ENCODE measurements around the gene SMPDL3B. TPM values are rescaled to one million over a fixed set of nuclear protein-coding genes. Genes with fewer than 3 reads are reported as not detected.

The SMPDL3B gene
- total and polyA plus RNA-seq, 5 experiments from 2014 or later, result 0.16 TPM; not detected in 4

DNA sequence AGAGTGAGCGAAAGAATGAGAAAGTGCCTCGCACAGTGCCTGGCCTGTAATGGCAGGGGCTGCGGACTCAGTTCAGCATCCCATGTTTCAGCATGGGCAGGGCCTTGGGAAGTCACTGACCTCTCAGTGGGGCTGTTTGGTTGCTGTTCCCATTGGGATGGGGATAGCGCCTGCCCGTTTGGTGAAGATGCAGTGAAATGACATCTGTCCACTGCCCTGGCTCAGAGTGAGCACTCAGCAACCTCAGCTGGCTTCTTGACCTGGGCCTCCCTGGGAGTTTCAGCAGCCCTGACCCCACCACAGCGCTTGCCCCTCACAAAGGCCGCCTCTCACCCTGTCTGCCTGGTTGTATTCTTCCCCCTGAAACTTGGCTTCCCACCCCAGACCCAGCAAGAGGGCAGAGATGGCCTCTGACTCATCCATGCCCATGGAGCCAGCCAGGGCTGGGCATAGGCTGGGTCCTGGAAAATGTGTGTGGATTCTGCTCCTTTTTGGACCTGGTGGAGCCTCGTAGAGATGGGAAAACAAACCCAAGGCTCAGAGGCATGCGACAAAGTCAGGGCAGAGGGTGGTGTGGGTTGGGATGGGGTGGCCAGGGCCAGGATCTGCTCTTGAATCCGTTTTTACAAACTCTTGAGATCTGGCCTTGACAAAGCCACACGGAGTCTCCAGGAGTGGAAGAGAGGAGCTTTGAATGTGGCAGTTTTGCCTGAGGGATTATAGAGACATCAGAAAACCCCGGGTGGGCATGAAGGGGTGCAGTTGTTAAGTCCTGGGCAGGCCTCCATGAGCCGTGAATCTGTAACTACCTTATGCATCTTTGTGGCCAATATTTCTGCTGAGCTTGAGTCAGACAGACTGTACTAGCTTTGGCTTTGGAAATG, 26.2 kb downstream of the SMPDL3B start:
- Mint-ChIP-seq H3K27me3 (no peaks in the 10 kb centered on the region), H3K9me3 (no peaks in the 10 kb centered on the region), H3K36me3 (peaks cover 0 to 31% (median 0%) of the 10 kb centered on the region in 3 donors), H3K4me1 (peaks cover 14 to 39% (median 21%) of the 10 kb centered on the region in 4 donors), H3K27ac (peak overlapping the region; percentile 58 to 93 (median 88)), H3K4me3 (peak overlapping the region; percentile 79 to 90 (median 87))
- ATAC-seq (no peak), DNase-seq (no peak)
- POLR2A ChIA-PET, result interaction anchor here (0.5 to 4.0 kb wide), 10 partner anchors 8 to 131 kb away, joined by 3 to 20 read pairs (median 4); partner anchors contain the start of genes EYA3 and PPP1R8

DNA sequence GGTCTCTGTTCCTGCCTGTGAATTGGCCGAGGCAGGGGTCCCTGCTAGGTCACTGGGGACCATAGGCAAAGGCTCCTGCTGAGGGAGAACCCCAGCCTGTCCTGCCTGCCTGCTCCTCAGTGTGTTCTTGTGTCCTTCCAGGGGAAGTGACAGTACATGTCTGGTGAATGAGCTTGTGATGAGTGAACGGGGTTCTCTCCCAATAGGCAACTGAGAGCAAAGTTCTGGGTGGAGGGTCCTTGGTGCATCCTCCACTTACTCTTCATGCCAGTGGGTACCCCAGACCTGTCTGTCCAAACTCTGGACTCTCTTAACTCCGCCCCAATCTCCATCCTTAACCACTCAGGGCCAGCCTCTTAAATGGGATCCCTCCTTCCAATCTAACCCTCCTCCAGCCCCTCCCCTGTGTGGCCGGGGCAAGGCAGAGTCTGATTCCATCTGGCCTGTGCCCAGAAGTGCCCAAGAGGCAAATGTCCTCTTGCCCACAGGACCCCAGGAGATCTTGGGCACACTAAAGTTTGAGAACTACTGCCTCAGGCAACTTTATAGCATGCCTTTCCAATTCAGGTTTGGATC, 26.9 kb downstream of the SMPDL3B start:
- DNase-seq, result no peak
- Mint-ChIP-seq H3K4me1 (peaks cover 14 to 39% (median 21%) of the 10 kb centered on the region in 4 donors), H3K4me3 (peak overlapping the region; percentile 79 to 90 (median 87)), H3K27me3 (no peaks in the 10 kb centered on the region), H3K36me3 (peaks cover 0 to 36% (median 0%) of the 10 kb centered on the region in 3 donors), H3K9me3 (no peaks in the 10 kb centered on the region), H3K27ac (peak overlapping the region; percentile 58 to 93 (median 88))
- no peak for ATAC-seq
- POLR2A ChIA-PET, result interaction anchor here (0.5 to 1.0 kb wide), 3 partner anchors 13 to 50 kb away, joined by 3 to 4 read pairs (median 4); no protein-coding TSS in a partner anchor

DNA sequence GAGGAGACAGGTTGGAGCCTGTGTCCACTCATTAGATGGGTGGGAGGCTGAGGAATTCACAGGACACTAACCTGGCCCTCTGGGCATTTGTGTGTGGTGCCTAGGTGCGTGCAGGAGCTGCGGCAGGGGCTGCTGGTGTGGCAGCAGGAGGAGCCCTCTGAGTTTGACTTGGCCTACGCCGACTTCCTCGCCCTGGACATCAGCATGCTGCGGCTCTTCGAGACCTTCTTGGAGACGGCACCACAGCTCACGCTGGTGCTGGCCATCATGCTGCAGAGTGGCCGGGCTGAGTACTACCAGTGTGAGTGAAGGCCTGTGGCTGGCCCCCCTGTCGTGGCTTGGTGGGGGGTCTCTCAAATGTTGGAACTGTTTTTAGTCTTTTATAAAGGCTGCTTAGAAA, 28.6 kb downstream of the SMPDL3B start:
- H3K4me3 Mint-ChIP-seq, result peak overlapping the region in 1 of 10 donors; percentile 16
- POLR2A ChIA-PET, result interaction anchor here (0.6 to 0.8 kb wide), 2 partner anchors 10 to 33 kb away, joined by 4 to 8 read pairs; no protein-coding TSS in a partner anchor
- DNase-seq, result no peak

DNA sequence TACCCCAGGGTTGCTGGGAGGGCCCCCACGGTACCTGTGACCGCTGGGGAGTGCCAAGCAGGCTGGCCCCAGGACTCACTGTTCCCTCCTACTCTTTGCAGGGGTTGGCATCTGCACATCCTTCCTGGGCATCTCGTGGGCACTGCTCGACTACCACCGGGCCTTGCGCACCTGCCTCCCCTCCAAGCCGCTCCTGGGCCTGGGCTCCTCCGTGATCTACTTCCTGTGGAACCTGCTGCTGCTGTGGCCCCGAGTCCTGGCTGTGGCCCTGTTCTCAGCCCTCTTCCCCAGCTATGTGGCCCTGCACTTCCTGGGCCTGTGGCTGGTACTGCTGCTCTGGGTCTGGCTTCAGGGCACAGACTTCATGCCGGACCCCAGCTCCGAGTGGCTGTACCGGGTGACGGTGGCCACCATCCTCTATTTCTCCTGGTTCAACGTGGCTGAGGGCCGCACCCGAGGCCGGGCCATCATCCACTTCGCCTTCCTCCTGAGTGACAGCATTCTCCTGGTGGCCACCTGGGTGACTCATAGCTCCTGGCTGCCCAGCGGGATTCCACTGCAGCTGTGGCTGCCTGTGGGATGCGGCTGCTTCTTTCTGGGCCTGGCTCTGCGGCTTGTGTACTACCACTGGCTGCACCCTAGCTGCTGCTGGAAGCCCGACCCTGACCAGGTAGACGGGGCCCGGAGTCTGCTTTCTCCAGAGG, 31.8 kb downstream of the SMPDL3B start:
- no peak overlapping the region for H3K4me3 Mint-ChIP-seq
- DNase-seq (no peak), ATAC-seq (no peak)
- peaks cover 6 to 26% (median 17%) of the 10 kb centered on the region in 4 donors for H3K4me1 Mint-ChIP-seq
- no peaks in the 10 kb centered on the region for H3K27me3 Mint-ChIP-seq
- no peaks in the 10 kb centered on the region for H3K9me3 Mint-ChIP-seq
- peak overlapping the region in 3 of 10 donors; percentile 19 to 59 (median 52) for H3K27ac Mint-ChIP-seq
- peaks cover 0 to 59% (median 0%) of the 10 kb centered on the region in 3 donors for H3K36me3 Mint-ChIP-seq
- POLR2A ChIA-PET, result interaction anchor here (1.2 kb wide), 1 partner anchor 9 kb away, joined by 4 read pairs; no protein-coding TSS in a partner anchor

More for the DNA sequence above, 28.6 kb downstream of the SMPDL3B start:
- Mint-ChIP-seq H3K4me1 (peaks cover 17 to 35% (median 22%) of the 10 kb centered on the region in 4 donors), H3K9me3 (no peaks in the 10 kb centered on the region), H3K27me3 (no peaks in the 10 kb centered on the region), H3K36me3 (peaks cover 0 to 52% (median 0%) of the 10 kb centered on the region in 3 donors), H3K27ac (peak overlapping the region in 4 of 10 donors; percentile 4 to 55 (median 24))
- no peak for ATAC-seq

DNA sequence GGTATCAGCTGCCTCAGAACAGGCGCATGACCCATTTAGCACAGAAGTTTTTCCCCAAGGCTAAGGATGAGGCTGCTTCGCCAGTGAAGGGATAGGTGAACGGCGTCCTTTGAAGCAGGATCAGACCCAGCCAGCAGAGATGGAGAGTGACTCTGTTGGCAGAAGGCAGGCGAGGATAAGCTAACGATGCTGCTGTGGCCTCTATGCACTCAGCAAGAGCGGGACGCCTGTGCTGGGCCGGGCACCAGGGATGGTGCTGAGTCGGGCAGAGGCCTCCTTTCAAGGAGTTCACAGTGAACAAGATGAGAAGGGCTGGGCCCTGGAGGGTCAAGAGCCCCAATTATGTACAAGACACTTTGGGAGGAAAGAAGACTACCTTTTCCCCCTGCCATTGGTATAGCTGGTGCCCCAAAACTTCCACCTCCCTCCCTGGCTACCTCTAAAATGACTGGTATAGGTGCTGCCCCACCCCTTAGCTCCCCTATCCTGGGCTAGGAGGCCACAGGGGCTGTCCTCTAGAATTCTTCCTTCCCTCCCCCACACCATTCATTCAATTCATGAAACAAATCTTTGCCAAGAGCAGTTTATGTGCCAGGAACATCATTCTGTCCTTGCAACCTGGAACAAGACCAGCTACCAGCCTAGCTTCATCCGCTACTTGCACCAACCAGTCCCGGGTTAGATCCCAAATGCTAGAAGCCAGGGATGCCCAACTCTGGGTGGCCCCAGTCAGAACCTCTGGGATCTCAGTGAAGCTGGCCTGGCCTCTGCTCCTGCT, 32.5 kb downstream of the SMPDL3B start:
- Mint-ChIP-seq H3K4me1 (peaks cover 0 to 18% (median 12%) of the 10 kb centered on the region in 4 donors), H3K9me3 (no peaks in the 10 kb centered on the region), H3K27ac (peak overlapping the region in 7 of 10 donors; percentile 1 to 58 (median 35)), H3K4me3 (no peak overlapping the region), H3K36me3 (peaks cover 0 to 59% (median 0%) of the 10 kb centered on the region in 3 donors), H3K27me3 (no peaks in the 10 kb centered on the region)
- ATAC-seq, result no peak
- no peak for DNase-seq
- POLR2A ChIA-PET, result interaction anchor here (1.2 kb wide), 1 partner anchor 10 kb away, joined by 4 read pairs; no protein-coding TSS in a partner anchor

DNA sequence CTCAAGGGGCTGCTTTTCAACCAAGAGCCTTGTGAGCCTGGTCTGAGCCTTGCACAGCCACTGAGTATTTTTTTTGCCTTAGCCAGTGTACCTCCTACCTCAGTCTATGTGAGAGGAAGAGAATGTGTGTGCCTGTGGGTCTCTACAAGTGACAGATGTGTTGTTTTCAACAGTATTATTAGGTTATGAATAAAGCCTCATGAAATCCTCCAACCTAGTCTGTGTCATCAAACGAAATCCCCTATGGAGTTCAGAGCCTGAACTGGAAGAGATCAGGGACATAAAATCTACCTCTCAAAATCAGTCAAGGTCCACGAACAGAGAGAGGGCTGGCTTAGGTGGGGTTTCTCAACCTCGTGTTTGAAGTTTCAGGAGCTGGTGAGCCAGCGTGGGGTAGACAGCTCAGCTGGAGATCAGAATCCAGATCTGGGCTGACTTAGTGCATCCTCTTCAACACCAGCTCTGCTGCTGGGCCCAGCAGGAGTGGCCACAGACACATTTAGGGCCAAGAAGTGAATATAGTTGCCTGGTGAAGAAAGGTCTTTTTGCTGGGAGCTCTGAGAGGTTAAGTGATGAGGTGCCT, 33.2 kb downstream of the SMPDL3B start:
- Mint-ChIP-seq H3K27me3 (no peaks in the 10 kb centered on the region), H3K27ac (peak overlapping the region; percentile 21 to 77 (median 64)), H3K36me3 (peaks cover 0 to 58% (median 0%) of the 10 kb centered on the region in 3 donors), H3K4me3 (no peak overlapping the region), H3K4me1 (peaks cover 0 to 14% (median 11%) of the 10 kb centered on the region in 4 donors), H3K9me3 (no peaks in the 10 kb centered on the region)
- DNase-seq (no peak), ATAC-seq (no peak)
- POLR2A ChIA-PET, result no interaction called here

DNA sequence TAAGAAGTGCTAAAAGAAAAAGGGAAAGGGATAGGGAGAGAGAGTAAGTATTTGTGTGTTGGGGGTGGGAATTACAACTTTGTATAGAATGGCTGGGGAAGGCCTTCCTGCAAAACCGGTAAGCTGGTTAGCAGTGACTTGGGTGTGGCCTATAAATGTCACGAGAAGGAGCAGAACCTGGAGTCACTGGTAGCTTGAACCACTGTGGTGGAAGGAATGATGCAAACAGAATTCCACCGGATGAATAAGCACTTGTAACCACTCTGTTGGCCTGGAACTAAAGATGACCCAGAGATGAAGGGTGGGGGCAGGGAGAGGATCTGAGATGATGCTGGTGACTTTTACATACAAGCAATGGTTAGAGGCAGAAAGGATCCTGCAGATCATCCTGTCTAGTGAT, 33.9 kb downstream of the SMPDL3B start:
- Mint-ChIP-seq H3K4me1 (peaks cover 0 to 13% (median 11%) of the 10 kb centered on the region in 4 donors), H3K9me3 (no peaks in the 10 kb centered on the region), H3K36me3 (peaks cover 0 to 59% (median 2%) of the 10 kb centered on the region in 3 donors), H3K27ac (peak overlapping the region in 8 of 10 donors; percentile 21 to 77 (median 60)), H3K27me3 (no peaks in the 10 kb centered on the region), H3K4me3 (peak overlapping the region in 1 of 10 donors; percentile 26)
- DNase-seq (no peak), ATAC-seq (no peak)
- POLR2A ChIA-PET, result interaction anchor here (1.1 kb wide), 1 partner anchor 8 kb away, joined by 3 read pairs; no protein-coding TSS in a partner anchor

DNA sequence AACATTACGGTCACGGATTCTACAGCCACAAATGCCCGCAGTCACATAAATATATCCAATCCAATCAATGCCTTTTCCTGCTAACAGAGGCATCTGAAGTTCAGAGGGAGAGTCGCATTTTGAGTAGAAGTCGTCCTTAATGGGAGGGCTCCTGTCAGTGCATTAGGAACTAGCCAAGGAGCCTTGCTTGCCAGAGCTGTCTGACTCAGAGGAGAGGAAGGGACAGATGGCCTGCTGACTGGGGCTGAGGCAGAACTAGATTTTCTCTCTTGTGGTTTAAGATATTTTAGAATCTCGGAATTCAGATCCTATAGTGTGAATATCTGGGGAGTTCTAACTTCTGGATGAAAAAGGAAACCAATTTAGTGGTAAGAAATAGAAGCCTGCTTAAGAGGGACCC, 35.6 kb downstream of the SMPDL3B start:
- Mint-ChIP-seq H3K27ac (peak overlapping the region in 7 of 10 donors; percentile 12 to 53 (median 40)), H3K4me1 (peaks cover 0 to 13% (median 9%) of the 10 kb centered on the region in 4 donors), H3K4me3 (no peak overlapping the region), H3K27me3 (no peaks in the 10 kb centered on the region), H3K9me3 (no peaks in the 10 kb centered on the region), H3K36me3 (peaks cover 0 to 51% (median 2%) of the 10 kb centered on the region in 3 donors)
- POLR2A ChIA-PET, result interaction anchor here (0.6 kb wide), 1 partner anchor 38 kb away, joined by 5 read pairs; no protein-coding TSS in a partner anchor
- ATAC-seq (no peak), DNase-seq (no peak)

DNA sequence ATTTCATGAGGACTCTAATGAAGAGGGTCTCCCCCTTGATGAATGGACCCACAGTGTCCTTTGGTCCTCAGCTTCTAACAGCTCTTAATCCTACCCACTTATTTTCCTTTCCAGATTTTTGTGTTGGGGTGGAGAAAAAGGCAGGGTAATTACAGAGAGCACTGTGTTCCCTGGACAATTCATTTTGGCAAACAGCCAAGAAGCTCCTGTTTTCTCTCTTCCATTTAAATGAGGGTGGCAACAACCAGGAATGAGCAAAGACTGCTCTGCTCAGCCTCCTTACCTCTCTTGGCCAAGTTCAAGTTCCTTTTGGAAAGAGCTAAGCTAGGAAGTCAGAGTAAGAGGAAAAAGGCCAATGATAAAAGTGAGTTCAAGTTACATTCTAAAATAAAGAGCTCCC, 36.9 kb downstream of the SMPDL3B start:
- H3K9me3 Mint-ChIP-seq, result no peaks in the 10 kb centered on the region
- peaks cover 0 to 48% (median 2%) of the 10 kb centered on the region in 3 donors for H3K36me3 Mint-ChIP-seq
- ATAC-seq, result no peak
- POLR2A ChIA-PET, result interaction anchor here (0.7 to 1.0 kb wide), 2 partner anchors 73 to 890 kb away, joined by 3 to 5 read pairs; no protein-coding TSS in a partner anchor
- H3K27me3 Mint-ChIP-seq, result no peaks in the 10 kb centered on the region
- peak overlapping the region in 2 of 10 donors; percentile 12 to 43 for H3K27ac Mint-ChIP-seq
- peaks cover 0 to 13% (median 9%) of the 10 kb centered on the region in 4 donors for H3K4me1 Mint-ChIP-seq
- DNase-seq, result no peak
- H3K4me3 Mint-ChIP-seq, result no peak overlapping the region

DNA sequence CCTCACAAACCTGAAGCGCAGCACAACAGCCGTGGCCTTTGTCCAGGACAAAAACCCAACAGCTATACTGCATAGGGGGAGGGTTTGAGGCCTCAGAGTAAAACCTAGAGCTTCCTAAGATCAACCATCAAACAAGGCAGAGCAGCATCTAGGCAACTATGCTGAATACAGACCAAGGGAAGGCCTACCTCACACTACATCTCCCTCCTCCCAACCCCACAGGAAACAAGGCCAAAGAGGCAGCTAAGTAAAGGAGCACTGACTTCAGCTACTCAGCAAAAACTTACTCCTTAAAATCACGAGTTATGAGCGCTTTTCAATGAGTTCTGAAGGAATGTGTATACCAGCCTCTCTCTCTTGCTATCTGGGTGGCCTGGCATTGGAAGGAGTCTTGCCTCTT, 37.3 kb downstream of the SMPDL3B start:
- DNase-seq (no peak), ATAC-seq (no peak)
- Mint-ChIP-seq H3K27ac (peak overlapping the region in 3 of 10 donors; percentile 8 to 43 (median 12)), H3K4me3 (no peak overlapping the region), H3K4me1 (peaks cover 0 to 13% (median 9%) of the 10 kb centered on the region in 4 donors), H3K27me3 (no peaks in the 10 kb centered on the region), H3K9me3 (no peaks in the 10 kb centered on the region), H3K36me3 (peaks cover 0 to 47% (median 2%) of the 10 kb centered on the region in 3 donors)
- POLR2A ChIA-PET, result interaction anchor here (0.7 to 1.0 kb wide), 2 partner anchors 73 to 890 kb away, joined by 3 to 5 read pairs; no protein-coding TSS in a partner anchor

All from naive thymus-derived CD8-positive, alpha-beta T cell (primary cell).